Loucy (cell line): ENCODE results near the gene GPR26.

Experiments
- H2AFZ ChIP-seq: fragments of 200-600 bp; sonication (generic); 2 replicates; pipeline ENCODE4 v1.6.0; 2016; ENCODE audit warnings: antibody characterized with exemption, mild to moderate bottlenecking, low read length, moderate library complexity
- H3F3A ChIP-seq: fragments of 200-600 bp; 2 replicates; pipeline ENCODE4 v1.6.0; 2016; ENCODE audit warnings: antibody characterized with exemption, low read depth, mild to moderate bottlenecking
- H3K27me3 ChIP-seq: fragments of 200-600 bp; sonication (generic); 2 replicates; pipeline ENCODE4 v1.6.1; 2014; ENCODE audit warnings: low read length, mild to moderate bottlenecking; ENCODE audit not compliant: insufficient read depth, poor library complexity, severe bottlenecking
- H3K36me3 ChIP-seq: fragments of 200-600 bp; sonication (generic); 2 replicates; pipeline ENCODE4 v1.6.1; 2016; ENCODE audit warnings: low read length; ENCODE audit not compliant: insufficient read depth
- H3K4me1 ChIP-seq: fragments of 200-600 bp; sonication (generic); 2 replicates; pipeline ENCODE4 v1.5.1; 2014; ENCODE audit warnings: low read length, mild to moderate bottlenecking; ENCODE audit not compliant: insufficient read depth, poor library complexity, severe bottlenecking
- H3K4me2 ChIP-seq: fragments of 200-600 bp; sonication (generic); 2 replicates; pipeline ENCODE4 v1.6.0; 2014; ENCODE audit warnings: antibody characterized with exemption, low read length, low read depth, mild to moderate bottlenecking; ENCODE audit not compliant: poor library complexity, severe bottlenecking
- H3K4me3 ChIP-seq: fragments of 200-600 bp; sonication (generic); 2 replicates; pipeline ENCODE4 v1.5.1; 2014; ENCODE audit warnings: low read length, mild to moderate bottlenecking, mixed read lengths; ENCODE audit not compliant: poor library complexity, severe bottlenecking
- H3K79me2 ChIP-seq: fragments of 200-600 bp; sonication (generic); 2 replicates; pipeline ENCODE4 v1.6.1; 2014; ENCODE audit warnings: low read length; ENCODE audit not compliant: insufficient read depth
- H3K9ac ChIP-seq: fragments of 200-600 bp; sonication (generic); 2 replicates; pipeline ENCODE4 v1.6.0; 2014; ENCODE audit warnings: mild to moderate bottlenecking, low read depth, low read length, moderate library complexity; ENCODE audit not compliant: poor library complexity, severe bottlenecking
- H3K9me2 ChIP-seq: fragments of 200-600 bp; sonication (generic); replicated peaks from 2 replicates; pipeline ENCODE4 v1.6.1; 2016; ENCODE audit warnings: low read depth, low read length, mixed read lengths
- H3K9me3 ChIP-seq: fragments of 200-600 bp; sonication (generic); 2 replicates; pipeline ENCODE4 v1.6.1; 2014; ENCODE audit warnings: mild to moderate bottlenecking, antibody characterized with exemption, low read length, low read depth; ENCODE audit not compliant: insufficient read depth
- H4K20me1 ChIP-seq: fragments of 200-600 bp; sonication (generic); 2 replicates; pipeline ENCODE4 v1.6.0; 2014; ENCODE audit warnings: antibody characterized with exemption, low read length, mild to moderate bottlenecking; ENCODE audit not compliant: insufficient read depth, poor library complexity, severe bottlenecking
- CTCF ChIP-seq: fragments of 200-600 bp; sonication (generic); conservative IDR thresholded peaks from 2 replicates; pipeline ENCODE4 v1.5.1; 2014; ENCODE audit warnings: mild to moderate bottlenecking, antibody characterized with exemption, low read length
- EZH2phosphoT487 ChIP-seq: fragments of 200-600 bp; IDR thresholded peaks from 2 replicates; pipeline ENCODE4 v1.6.1; 2018; ENCODE audit warnings: antibody characterized with exemption, mild to moderate bottlenecking, moderate library complexity, borderline replicate concordance

Gene GPR26

DNA sequence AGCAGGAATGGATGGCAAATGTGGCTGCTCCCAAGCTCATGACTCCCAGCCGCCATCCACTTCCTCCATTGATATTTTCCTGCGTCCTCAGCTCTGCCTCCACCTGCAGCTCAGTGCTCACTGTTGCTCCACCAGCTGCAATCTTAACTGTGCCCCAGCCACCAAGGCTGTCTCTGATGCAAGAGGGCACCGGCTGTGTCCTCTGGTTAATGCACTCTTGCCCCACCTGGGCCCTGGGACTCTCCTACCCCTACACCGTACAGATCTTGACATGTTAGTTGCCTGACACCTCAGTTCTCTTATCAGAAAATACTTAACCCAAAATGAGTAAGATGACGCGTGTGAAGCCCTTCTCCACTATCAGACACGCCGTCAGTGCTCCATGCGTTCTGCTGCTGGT lies 45.5 kb upstream of the GPR26 start:
- Histone ChIP-seq H3F3A (no peaks in the 10 kb centered on the region), H3K9ac (no peak overlapping the region), H4K20me1 (no peaks in the 10 kb centered on the region), H3K27me3 (no peaks in the 10 kb centered on the region), H3K36me3 (no peaks in the 10 kb centered on the region), H3K9me2 (no peaks in the 10 kb centered on the region), H3K9me3 (no peaks in the 10 kb centered on the region), H3K79me2 (no peaks in the 10 kb centered on the region), H3K4me1 (no peaks in the 10 kb centered on the region), H2AFZ (no peak overlapping the region), H3K4me3 (no peak overlapping the region), H3K4me2 (no peak overlapping the region)
- TF ChIP-seq CTCF = no peak
- TF ChIP-seq EZH2phosphoT487 = no peak

GRCh38 chr10:123621492-123621891 lies 44.7 kb upstream of the GPR26 start:
- no peaks in the 10 kb centered on the region for H3K27me3 ChIP-seq
- TF ChIP-seq CTCF (no peak), EZH2phosphoT487 (no peak)
- H3K79me2 ChIP-seq = no peaks in the 10 kb centered on the region
- H4K20me1 ChIP-seq = no peaks in the 10 kb centered on the region
- no peaks in the 10 kb centered on the region for H3F3A ChIP-seq
- no peak overlapping the region for H2AFZ ChIP-seq
- H3K36me3 ChIP-seq = no peaks in the 10 kb centered on the region
- H3K9me2 ChIP-seq = no peaks in the 10 kb centered on the region
- H3K9ac ChIP-seq = no peak overlapping the region
- H3K4me1 ChIP-seq = no peaks in the 10 kb centered on the region
- no peak overlapping the region for H3K4me2 ChIP-seq
- H3K4me3 ChIP-seq = no peak overlapping the region
- no peaks in the 10 kb centered on the region for H3K9me3 ChIP-seq

DNA sequence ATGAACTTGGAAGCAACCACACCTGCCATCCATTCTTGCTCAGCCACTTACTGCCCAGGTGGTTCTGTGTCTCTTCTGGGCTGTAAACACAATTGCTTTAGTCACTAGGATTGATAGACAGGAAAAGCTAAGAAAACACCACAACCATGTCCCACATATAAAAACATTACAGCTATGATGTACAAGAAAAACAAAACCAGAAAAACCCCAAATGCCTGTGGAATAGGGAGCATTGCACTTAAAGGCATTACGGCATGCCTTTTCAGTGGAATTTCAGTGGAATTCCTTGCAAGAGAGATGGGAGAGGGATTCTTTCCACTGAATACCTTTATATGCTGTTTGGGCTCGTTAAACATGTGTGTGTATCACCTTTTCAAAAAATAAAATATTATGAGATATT lies 44.2 kb upstream of the GPR26 start:
- Histone ChIP-seq H3K4me3 (no peak overlapping the region), H4K20me1 (no peaks in the 10 kb centered on the region), H3K9me3 (no peaks in the 10 kb centered on the region), H3K9ac (no peak overlapping the region), H3K27me3 (no peaks in the 10 kb centered on the region), H3K79me2 (no peaks in the 10 kb centered on the region), H3K4me2 (no peak overlapping the region), H3K36me3 (no peaks in the 10 kb centered on the region), H3F3A (no peaks in the 10 kb centered on the region), H3K4me1 (no peaks in the 10 kb centered on the region), H2AFZ (no peak overlapping the region), H3K9me2 (no peaks in the 10 kb centered on the region)
- TF ChIP-seq EZH2phosphoT487 = no peak
- TF ChIP-seq CTCF = no peak
